ENCODE results near the gene MBD3.

DNA sequence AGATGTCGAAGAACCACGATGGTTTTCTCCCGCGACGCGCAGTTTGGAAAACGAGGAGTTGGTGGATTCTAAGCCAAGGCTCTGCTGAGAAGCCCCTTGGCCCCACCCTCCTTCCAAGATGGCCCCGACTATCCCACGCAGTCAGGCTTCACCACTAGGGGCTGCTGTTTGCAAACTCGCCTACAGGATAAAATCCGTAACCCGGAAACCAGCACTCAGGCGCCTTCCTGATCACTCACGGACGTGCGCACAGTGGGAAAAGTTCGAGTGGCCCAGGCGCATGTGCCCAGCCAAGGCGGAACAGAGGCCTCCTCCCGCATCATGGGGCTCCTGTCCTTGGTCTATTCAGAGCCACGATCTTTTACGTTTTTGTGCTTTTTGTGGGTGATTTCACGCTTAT lies 31.8 kb upstream of the MBD3 start:
- TF ChIP-seq, protein P1, sequence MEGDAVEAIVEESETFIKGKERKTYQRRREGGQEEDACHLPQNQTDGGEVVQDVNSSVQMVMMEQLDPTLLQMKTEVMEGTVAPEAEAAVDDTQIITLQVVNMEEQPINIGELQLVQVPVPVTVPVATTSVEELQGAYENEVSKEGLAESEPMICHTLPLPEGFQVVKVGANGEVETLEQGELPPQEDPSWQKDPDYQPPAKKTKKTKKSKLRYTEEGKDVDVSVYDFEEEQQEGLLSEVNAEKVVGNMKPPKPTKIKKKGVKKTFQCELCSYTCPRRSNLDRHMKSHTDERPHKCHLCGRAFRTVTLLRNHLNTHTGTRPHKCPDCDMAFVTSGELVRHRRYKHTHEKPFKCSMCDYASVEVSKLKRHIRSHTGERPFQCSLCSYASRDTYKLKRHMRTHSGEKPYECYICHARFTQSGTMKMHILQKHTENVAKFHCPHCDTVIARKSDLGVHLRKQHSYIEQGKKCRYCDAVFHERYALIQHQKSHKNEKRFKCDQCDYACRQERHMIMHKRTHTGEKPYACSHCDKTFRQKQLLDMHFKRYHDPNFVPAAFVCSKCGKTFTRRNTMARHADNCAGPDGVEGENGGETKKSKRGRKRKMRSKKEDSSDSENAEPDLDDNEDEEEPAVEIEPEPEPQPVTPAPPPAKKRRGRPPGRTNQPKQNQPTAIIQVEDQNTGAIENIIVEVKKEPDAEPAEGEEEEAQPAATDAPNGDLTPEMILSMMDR (IDR thresholded peaks at IDR 0.05) = peak; percentile 77
- TF ChIP-seq ZFX (IDR thresholded peaks at IDR 0.05; ENCODE audit: borderline replicate concordance) = no peak
